ENCODE data around the gene CAMTA2. TPM values are rescaled to one million over a fixed set of nuclear protein-coding genes. Genes with fewer than 3 reads are reported as not detected.

Gene CAMTA2
- total RNA-seq (2021) (49.2 and 51.1 TPM in 2 replicates), Bru-seq, nascent RNA (percentile 58 among the genes with signal in this experiment), BruChase-seq, experiment 1, labeled RNA remaining after a 2-hour chase (percentile 70 among the genes with signal in this experiment), BruChase-seq, experiment 2, labeled RNA remaining after a 6-hour chase (percentile 83 among the genes with signal in this experiment)
- long read RNA-seq, transcript CAMTA2-210 (3 exons, 764 nt) = major isoform, 27 of 60 reads
- long read RNA-seq, partial matches to known transcripts = 14 of 60 reads
- long read RNA-seq, other reads (novel, unspliced or antisense) = 19 of 60 reads

DNA sequence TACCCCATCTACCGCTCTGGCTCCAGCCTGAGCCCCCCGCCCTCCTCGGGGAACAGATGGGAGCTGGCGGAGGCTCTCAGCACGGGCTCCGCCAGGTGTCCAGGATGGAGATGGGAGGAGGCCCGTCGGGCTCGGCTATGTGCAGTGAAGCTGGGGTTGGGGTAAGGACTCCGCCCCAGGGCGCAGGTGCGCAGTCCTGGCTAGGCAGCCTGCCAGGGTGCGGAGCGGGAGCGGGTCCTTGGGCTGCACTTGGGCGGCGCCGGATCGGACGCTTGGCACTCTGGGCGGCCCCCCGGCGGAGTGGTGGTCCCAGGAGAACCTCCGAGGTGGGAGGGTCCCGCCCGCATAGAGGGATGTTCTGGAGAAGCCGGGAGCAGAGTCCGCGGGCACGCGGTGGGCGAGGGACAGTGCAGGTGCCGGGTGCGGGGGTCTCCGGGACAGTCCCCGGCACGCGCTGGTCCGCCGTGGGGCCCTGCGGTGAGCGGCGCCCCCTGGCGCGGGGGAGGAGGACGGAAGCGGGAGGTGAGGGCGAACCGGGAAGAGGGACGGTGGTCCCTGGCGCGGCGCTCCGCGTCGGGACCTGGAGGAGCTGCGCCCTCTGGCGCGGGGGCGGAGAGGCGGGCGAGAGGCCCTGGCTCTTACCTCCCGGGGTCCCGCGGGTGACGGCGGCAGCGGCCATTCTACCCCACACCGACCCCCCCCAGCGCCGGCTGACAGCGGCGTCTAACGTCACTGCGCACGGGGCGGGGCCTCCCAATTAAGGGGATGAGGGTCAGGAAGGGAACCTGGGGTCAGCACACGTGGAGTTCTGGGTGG is at the start of gene CAMTA2:
CAMTA2 (minus strand) TSS at position 725 of the 816 bp plus-strand sequence. CDS start 1,453 bp downstream, outside the sequence.
- CTCF ChIA-PET = interaction anchor here (1.1 to 2.0 kb wide), 2 partner anchors 19 to 78 kb away, joined by 5 to 10 read pairs; partner anchors contain the start of gene SPAG7
- DNase-seq = peak; percentile 57 to 82
- intact Hi-C loops (cut with micrococcal nuclease; ENCODE audit: unreplicated experiment) = loop anchor here (1.0 kb wide), 3 partner anchors 20 to 84 kb away; partner anchors contain the start of genes CHRNE and SPAG7

GRCh38 chr17:5035315-5035714 is 47.8 kb upstream of the CAMTA2 start, which contains the start of gene SLC52A1:
Gene SLC52A1, minus strand, starts transcription at chr17:5035426. Its CDS starts 820 bp downstream, at chr17:5034606.
- no peak within 1 kb of the TSS for H3K27ac ChIP-seq
- no peak for DNase-seq
- no TSS peak for BruUV-seq (replicated peaks)
- ChIA-PET POLR2A (ENCODE audit: unreplicated experiment) (interaction anchor here (0.6 kb wide), 2 partner anchors 12 to 125 kb away, joined by 4 to 16 read pairs; no protein-coding TSS in a partner anchor), CTCF (interaction anchor here (0.6 kb wide), 2 partner anchors 26 to 1833 kb away, joined by 3 to 7 read pairs; no protein-coding TSS in a partner anchor)
- intact Hi-C loops (cut with micrococcal nuclease; ENCODE audit: unreplicated experiment) = no loop called here
- H3K36me3 ChIP-seq (ENCODE audit: low read depth) = no peaks in the 10 kb centered on the region
- no peaks in the 10 kb centered on the region for H3K9me3 ChIP-seq (ENCODE audit: insufficient read depth, low read depth)
- peak within 1 kb of the TSS; percentile 70 for H3K4me2 ChIP-seq
- peak within 1 kb of the TSS; percentile 38; the same call in 1 of the 2 replicates for H3K4me3 ChIP-seq
- no peaks in the 10 kb centered on the region for H3K9me2 ChIP-seq (ENCODE audit: insufficient read depth)
- H2AFZ ChIP-seq = peak within 1 kb of the TSS; percentile 76
- no peaks in the 10 kb centered on the region; the same call in 1 of the 2 replicates for H3F3A ChIP-seq (ENCODE audit: insufficient read depth, low read depth)
- H3K4me1 ChIP-seq (replicated peaks; ENCODE audit: insufficient read depth) = 0 out of 2 replicates have a peak, but pooled peaks cover 3% of the 10 kb centered on the region
- no peaks in the 10 kb centered on the region for H4K20me1 ChIP-seq (ENCODE audit: insufficient read depth)
- no peak for TF ChIP-seq CTCF (conservative IDR thresholded peaks at IDR 0.05)
- TF ChIP-seq EZH2 (IDR thresholded peaks at IDR 0.05; ENCODE audit: low read depth) = no peak
- H3K79me2 ChIP-seq (ENCODE audit: low read depth) = no peaks in the 10 kb centered on the region
- peaks cover 3% of the 10 kb centered on the region; the same call in 1 of the 2 replicates for H3K27me3 ChIP-seq (ENCODE audit: insufficient read depth, low read depth)

More for the DNA sequence above, at the start of gene CAMTA2:
- H3K4me2 ChIP-seq = peak within 1 kb of the TSS; percentile 93
- TF ChIP-seq EZH2 (IDR thresholded peaks at IDR 0.05; ENCODE audit: low read depth) (no peak), CTCF (conservative IDR thresholded peaks at IDR 0.05) (peak; percentile 79)
- peak within 1 kb of the TSS; percentile 95 for H3K4me3 ChIP-seq
- H3F3A ChIP-seq (ENCODE audit: insufficient read depth, low read depth) = peaks cover 40% of the 10 kb centered on the region
- peaks cover 23% of the 10 kb centered on the region for H3K4me1 ChIP-seq (replicated peaks; ENCODE audit: insufficient read depth)
- no peaks in the 10 kb centered on the region for H3K79me2 ChIP-seq (ENCODE audit: low read depth)
- H3K27ac ChIP-seq = peak within 1 kb of the TSS; percentile 25
- no peaks in the 10 kb centered on the region for H3K27me3 ChIP-seq (ENCODE audit: insufficient read depth, low read depth)
- POLR2A ChIA-PET (ENCODE audit: unreplicated experiment) = interaction anchor here (0.6 to 1.0 kb wide), 7 partner anchors 11 to 466 kb away, joined by 3 to 7 read pairs (median 4); partner anchors contain the start of genes KIF1C, RNF167, SLC25A11 and SPAG7
- BruUV-seq (replicated peaks) = no TSS peak
- H2AFZ ChIP-seq = peak within 1 kb of the TSS; percentile 98
- H4K20me1 ChIP-seq (ENCODE audit: insufficient read depth) = no peaks in the 10 kb centered on the region
- H3K9me2 ChIP-seq (ENCODE audit: insufficient read depth) = no peaks in the 10 kb centered on the region
- H3K9me3 ChIP-seq (ENCODE audit: insufficient read depth, low read depth) = no peaks in the 10 kb centered on the region
- H3K36me3 ChIP-seq (ENCODE audit: low read depth) = no peaks in the 10 kb centered on the region

DNA sequence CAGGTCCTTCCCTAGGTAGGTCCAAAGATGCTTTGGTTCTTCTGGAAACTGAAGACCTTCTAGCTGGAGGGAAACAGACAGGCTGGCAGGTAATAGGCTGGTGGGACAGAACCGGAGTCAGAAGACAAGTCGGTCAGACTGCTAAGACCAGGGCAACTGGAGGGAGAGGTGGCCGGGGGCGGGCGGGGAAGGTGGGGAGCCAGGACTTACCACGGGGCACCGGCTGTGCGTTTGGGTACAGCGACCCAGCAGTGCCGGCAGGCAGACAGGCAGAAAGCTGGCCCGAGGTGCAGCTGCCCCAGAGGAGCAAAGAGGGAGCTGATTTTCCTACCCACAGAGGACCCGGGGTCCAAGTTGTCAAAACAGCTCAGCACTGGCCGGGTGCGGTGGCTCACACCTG is 47.2 kb upstream of the CAMTA2 start:
- Histone ChIP-seq H3F3A (ENCODE audit: insufficient read depth, low read depth) (no peaks in the 10 kb centered on the region; the same call in 1 of the 2 replicates), H3K4me3 (no peak overlapping the region), H3K9me2 (ENCODE audit: insufficient read depth) (no peaks in the 10 kb centered on the region), H2AFZ (no peak overlapping the region), H3K4me1 (replicated peaks; ENCODE audit: insufficient read depth) (0 out of 2 replicates have a peak, but pooled peaks cover 3% of the 10 kb centered on the region), H4K20me1 (ENCODE audit: insufficient read depth) (no peaks in the 10 kb centered on the region), H3K27ac (no peak overlapping the region), H3K27me3 (ENCODE audit: insufficient read depth, low read depth) (peaks cover 3% of the 10 kb centered on the region; the same call in 1 of the 2 replicates), H3K36me3 (ENCODE audit: low read depth) (no peaks in the 10 kb centered on the region), H3K9me3 (ENCODE audit: insufficient read depth, low read depth) (no peaks in the 10 kb centered on the region), H3K79me2 (ENCODE audit: low read depth) (no peaks in the 10 kb centered on the region), H3K4me2 (peak overlapping the region; percentile 70)
- CTCF ChIA-PET = interaction anchor here (0.5 kb wide), 2 partner anchors 28 to 109 kb away, joined by 4 to 18 read pairs; no protein-coding TSS in a partner anchor
- TF ChIP-seq CTCF (conservative IDR thresholded peaks at IDR 0.05) = no peak
- no peak for TF ChIP-seq EZH2 (IDR thresholded peaks at IDR 0.05; ENCODE audit: low read depth)
- intact Hi-C loops (cut with micrococcal nuclease; ENCODE audit: unreplicated experiment) = no loop called here
- POLR2A ChIA-PET (ENCODE audit: unreplicated experiment) = no interaction called here
- no peak for DNase-seq
- no TSS peak for BruUV-seq (replicated peaks)
